GM19193 (cell line): Measurements from ENCODE around the gene TRAIP.
A peak's percentile ranks its signal among the peaks of the same experiment; 100 is the strongest.

Experiments
- POLR2A ChIP-seq: IDR thresholded peaks from 4 replicates; pipeline ENCODE4 v1.6.1; 2011; ENCODE audit not compliant: insufficient read depth, insufficient read length; ENCODE audit errors: extremely low read depth

TRAIP gene

DNA sequence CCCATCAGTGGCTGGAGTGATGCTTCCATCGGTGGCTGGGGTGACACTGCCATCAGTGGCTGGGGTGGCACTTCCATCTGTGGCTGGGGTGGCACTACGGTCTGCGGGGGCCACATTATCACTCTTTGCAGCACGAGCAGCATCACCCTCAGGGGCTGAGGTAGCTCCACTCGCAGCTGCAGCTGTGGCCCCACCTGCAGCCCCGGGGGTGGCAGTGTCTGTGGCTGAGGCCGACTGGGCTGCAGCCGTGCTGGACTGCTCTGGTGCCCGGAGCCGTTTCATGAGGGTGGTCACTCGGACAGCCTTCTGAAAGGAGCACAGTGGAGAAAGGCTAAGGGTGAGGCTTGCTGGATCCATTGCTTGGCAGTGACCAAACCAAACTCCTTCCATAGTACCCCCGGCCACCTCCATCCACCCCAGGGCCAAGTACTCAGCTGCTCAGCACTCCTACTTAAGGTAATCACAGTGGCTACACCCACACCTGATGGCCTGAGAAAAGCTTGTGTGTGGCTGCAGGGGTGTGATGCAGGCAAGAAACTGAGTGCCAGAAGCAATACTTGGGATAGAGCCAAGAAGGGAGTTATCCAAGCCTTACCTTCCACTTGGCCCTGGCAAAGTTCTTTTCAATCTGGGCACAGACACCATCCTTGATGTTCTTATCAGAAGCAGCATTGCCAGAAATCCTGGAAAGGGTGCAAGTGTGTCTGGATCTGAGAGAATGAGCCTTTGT lies 3.4 kb upstream of the TRAIP start:
- no peak for TF ChIP-seq POLR2A

DNA sequence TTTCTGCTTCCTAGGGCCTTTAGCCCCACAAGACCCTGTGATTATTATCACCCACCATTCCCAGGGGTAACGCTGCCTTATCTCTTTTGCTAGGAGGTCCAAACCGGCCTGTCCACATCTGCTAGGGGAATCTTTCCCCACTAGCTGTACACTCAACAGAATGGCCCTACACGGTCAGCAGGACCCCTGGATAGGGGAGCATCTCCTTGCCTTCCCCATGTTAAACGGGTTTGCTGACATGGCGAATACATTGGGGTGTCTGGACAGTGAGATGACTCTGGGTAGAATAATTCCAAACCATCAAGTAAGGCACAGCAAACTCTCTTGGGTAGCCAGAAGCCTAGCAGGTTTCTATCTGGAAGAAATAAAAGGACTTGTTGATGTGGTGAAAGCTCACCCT lies 702 bp downstream of the TRAIP start:
- no peak for TF ChIP-seq POLR2A

DNA sequence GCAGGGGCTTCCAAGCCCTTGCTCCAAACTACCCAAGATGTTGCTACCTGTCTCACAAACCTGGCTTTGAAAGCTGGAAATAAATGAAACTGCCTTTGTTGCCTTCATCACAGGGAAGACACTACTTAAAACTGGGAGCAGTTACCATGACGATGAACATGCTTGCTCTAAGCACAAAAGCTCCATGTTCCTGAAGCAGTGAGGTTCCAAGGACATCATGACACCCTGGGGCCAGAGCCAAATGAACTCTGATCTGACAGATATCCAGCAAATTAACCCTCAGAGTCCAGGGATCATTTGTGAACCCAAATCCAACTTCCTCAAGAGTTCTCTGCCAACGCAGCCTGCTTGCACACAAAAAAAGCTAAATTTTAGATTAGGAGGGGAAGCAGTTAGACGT lies 10.7 kb downstream of the TRAIP start:
- no peak for TF ChIP-seq POLR2A

DNA sequence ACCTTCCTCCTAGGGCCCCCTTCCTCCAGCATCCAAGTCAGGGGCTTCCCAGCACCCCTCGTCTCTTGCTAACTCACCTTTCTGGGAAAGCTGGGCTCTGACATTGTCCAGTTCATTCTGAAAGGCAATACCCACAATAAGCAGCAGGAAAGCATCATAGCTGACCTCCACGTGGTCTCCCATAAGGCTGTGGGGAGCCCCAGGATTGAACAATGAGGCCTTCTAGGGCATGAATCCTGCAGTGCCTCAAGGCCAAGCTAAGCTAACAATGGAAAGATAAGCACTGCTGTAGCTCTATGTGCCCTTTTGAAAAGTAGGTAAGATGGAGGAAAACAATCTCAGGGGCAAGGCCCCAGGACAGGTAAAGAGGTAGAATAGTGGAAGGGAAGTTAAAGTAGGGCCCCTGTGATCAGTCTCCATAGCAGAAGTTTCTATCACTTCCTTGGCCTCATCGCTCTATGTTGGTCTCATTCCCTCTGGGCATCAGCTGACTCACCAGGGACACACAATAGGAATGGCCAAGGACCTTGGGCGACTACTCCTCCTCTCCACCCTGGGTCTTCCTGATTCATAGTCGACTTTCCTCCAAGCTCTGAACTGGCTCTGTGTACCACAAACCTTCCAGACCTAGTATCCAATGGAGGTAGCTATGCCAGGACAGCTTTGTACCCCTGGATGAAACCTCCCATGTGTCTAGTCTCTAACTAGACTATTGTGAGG lies 11.7 kb downstream of the TRAIP start:
- no peak for TF ChIP-seq POLR2A

DNA sequence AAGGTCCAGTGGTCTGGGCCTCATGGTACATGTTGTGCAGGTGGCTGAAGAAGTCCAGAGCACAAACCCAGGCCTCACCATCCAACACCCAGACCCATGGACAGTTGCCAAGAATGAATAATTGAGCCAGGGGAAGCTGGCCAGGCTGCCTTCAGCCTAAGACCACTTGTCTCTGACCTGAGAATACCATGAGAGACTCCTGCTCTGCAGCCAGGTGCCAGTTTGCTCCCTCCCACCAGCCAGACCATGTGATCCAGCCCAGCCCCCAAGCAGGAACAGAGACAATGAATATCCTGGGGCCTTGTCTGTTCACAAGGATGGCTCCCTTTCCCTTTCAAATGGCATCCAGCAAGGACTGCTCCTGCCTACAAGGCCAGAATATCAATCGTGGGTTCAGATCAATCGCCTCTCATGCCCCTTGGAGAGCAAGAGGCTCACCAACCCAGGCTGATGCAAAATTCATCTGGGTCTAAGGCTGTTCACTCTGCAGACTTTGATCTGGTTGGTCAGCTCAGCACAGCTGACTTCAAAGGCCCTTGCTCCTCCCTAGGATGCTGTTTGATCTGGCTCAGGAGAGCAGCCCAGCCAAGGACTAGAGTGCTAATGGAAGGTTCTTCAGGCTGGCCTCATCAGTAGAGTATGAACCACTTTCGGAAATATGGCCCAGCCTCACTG lies 13.4 kb downstream of the TRAIP start:
- no peak for TF ChIP-seq POLR2A

DNA sequence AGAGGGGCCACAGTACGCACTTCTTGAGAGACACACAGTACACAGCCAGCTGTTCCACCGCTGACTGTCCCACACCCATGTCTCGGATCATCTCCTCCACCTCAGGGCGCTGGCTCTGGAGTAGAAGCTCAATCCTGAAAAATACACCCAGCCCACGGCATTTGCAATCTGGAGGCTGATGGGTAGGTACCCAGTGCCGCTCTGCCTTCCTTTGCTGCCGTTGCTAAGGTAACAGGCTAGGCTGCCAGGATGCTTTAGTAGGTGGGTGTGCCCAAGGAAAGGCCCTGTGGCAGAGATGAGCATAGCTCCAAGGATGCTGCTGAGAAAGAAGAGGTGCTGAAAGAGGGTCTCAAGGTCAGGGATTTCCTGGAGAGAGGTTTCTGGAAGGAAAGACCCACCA lies 14.6 kb downstream of the TRAIP start:
- TF ChIP-seq POLR2A = no peak

DNA sequence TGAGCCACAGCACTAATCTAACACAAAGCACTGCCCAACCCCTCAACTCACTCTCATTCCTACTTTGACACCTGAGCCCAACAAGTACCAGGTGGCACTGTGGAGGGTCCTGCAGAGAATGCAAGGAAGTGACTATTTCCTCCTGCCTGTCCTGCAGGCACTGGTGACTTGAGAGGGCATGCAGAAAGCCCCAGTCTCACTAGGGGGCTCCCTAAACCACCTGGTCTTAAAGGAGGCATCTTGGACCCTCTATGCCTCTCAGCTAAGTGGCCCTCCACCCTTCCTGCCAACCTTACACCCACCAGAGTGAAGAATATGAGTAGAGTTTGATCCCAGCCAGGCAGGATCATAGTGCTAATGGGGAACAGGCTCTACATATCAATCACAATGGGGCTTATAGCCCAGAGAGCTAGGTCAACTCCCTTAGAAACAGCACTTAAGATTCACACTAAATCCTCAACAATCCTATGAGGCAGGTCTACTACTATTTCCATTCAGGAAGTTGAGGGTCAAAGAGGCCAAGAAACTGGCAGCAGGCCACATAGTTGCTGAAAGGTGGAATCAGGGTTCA lies 15.2 kb downstream of the TRAIP start:
- TF ChIP-seq POLR2A = no peak

DNA sequence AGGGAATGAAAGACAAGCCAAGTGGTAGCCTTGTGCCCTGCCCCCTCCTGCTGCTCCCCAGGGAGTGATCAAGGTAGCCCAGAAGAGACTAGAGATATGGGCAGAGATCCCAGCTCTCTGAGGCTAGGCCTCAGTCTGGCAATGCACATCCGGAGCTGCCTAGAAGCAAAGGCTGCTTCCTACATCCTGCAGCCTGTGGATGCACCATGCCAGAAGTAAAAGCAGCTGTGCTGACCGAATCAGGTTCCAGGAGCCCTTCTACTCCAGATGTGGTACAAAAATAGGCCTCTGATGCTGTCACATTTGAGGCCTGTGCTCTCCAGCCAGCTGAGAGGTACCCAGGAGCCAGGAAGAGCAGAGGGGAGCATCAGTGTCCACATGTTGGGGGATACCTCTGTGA lies 16.0 kb downstream of the TRAIP start:
- TF ChIP-seq POLR2A = no peak

DNA sequence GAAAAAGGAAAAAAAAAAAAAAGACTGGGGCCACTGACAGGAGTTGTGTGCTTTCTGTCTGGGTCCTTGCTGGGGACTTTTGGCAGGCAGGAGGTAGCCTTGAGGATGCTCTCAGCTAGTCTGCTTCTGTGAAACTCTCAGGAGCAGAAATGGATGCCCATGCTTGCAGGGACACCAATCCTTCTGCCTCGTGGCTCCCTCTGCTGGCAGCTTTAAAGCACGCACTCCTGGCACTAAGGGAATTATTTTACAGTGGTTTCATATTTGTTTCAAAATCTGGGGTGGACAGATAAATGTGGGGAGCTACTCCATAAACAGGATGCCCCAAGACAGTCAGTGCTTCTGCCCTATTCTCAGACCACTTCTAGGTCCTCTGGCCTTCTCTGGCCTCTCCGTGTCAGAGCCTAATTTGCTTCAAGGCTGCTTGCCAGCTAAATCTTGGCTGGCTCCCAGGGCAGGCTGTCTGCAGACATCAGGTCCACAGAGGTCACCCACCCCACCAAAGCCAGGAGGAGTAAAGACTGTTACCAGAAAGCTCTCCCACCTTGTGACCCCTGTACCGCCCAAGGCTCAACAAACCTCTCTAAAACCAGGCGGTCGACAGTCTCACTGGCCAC lies 17.1 kb downstream of the TRAIP start:
- TF ChIP-seq POLR2A = no peak

DNA sequence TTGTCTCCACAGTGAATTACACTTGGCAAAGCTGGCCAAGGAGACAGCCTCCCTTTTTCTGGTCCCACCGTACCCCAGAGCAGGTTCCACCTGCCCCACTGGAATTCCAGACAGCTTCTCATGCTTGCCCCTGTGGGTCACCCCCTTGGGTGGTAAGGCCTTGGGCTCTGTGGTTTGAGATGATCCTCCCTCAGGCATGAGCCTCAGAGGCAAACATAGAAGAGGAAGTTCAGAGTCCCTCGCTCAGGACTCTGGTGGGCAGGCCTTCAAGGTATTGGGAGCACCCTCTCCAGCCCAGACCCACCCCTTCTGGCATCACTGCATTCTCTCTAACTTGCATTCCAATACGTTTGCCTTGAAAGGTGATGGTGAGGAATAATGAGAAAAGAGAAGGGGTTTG lies 25.0 kb downstream of the TRAIP start:
- TF ChIP-seq POLR2A = no peak

DNA sequence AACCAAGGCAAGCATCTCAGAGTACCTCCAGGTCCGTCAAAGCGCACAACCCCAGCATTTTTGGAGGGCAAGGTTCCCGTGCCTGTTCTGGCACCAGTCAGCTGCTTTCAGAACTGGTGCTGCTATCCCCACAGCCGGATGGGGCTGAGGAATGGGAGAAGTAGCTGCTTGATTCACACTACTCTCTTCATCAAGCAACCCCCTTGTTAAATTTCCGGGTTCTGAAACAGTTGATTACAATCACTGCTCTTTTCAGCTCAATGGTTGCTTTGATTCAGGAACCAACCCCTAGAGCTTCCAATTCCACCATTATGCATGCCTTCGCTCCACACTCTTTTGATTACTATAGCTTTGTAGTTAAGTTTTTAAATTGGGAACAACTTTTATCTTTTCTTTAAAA lies 30.3 kb downstream of the TRAIP start:
- TF ChIP-seq POLR2A = no peak

DNA sequence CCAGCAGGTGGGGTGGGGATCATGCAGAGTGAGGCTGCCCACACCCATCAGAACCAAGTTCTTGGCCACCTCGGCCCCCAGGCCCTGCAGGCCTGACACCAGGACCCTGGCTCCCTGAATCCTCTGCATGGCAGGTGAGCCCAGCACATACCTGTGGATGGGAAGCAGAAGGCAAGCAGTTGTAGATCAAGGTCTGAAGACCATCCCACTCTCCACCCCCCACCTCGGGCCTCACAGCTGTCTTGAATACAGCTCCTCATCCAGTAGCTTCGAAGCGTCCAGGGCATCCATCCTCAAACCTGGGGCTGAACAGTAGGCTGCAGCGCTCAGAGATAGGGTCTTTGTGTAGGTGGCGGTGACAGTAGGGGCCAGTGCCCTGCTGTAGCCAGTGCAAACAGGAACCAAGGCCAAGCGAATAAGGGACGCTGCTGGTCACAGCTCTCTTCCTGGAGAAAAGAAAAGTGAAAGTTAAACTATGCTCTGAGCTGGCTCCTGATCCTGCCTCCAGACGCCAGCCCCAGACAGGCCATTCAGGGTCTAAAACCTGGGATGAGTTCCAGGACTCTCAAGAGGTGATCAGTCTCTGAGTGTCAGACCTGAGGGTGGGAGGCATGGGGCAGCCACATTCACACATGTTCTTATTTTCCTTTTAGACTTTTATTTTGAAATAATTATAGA lies 42.7 kb downstream of the TRAIP start, which contains the start of gene UBA7:
UBA7 (minus strand) TSS at position 457 of the 678 bp plus-strand sequence; CDS start at position 291, 166 bp downstream.
- TF ChIP-seq POLR2A = peak; percentile 58

DNA sequence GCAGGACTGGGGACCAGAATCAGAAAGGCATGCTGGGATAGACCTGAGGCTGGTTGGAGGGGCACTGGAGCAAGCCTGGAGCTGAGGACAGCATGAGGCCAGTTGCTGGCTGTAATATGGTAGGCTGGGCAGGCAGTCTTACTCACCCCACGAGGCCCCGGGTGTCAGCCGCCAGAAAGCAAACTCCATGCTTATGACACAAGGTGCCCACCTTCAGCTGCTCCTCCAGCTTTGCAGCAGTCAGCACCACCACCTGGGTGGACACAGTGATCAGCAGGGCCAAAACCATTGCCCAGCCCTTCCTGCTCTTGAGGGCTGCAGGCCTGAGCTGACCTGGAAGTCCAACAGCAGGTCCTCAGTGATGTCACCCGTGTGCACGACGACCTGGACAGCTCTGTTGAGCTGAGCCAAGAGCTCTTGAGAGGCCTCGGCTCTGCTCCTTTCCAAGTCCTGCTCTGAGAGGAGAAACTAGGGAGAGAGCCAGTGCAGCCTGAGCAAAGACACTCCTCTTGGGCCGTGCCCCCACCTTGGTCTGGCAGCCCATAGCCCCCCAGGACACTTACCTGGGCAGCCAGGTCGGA lies 43.4 kb downstream of the TRAIP start:
- TF ChIP-seq POLR2A = no peak
